PC-9 (cell line): Measurements from ENCODE around the gene CIDEA. TPM values are rescaled to one million over a fixed set of nuclear protein-coding genes. Genes with fewer than 3 reads are reported as not detected.
A peak's percentile ranks its signal among the peaks of the same experiment; 100 is the strongest.

Experiments used
- BruUV-seq: library from RNA; stranded (reverse); fragments of 400-500 nt; replicated peaks from 2 replicates; lab custom pipeline; 2021; lab: Mats Ljungman, UMichigan
- CTCF ChIA-PET: fragments of 300-600 bp; sonication (Branson Sonifier 250); formaldehyde crosslinking; loops from one replicate; lab custom pipeline; 2022; ENCODE audit warnings: antibody characterized with exemption; lab: Charles Lee
- POLR2A ChIA-PET: fragments of 300-600 bp; sonication (Branson Sonifier 250); formaldehyde crosslinking; loops from one replicate; lab custom pipeline; 2022; ENCODE audit warnings: antibody characterized with exemption; ENCODE audit not compliant: unreplicated experiment; lab: Charles Lee
- DNase-seq, 2 experiments: peaks; one replicate each; pipeline versions ENCODE4 v3.0.0 to v3.0.0-alpha.2; 2015 to 2022; ENCODE audit warnings: mixed read lengths in 1 of 2
- H2AFZ ChIP-seq: fragments of 200-600 bp; sonication (generic); 2 replicates; pipeline ENCODE4 v1.8.1; 2017; ENCODE audit warnings: antibody characterized with exemption
- H3F3A ChIP-seq: fragments of 200-600 bp; sonication (generic); 2 replicates; pipeline ENCODE4 v1.8.1; 2017; ENCODE audit warnings: antibody characterized with exemption, mild to moderate bottlenecking, low read depth; ENCODE audit not compliant: insufficient read depth
- H3K27ac ChIP-seq: fragments of 200-600 bp; sonication (generic); 2 replicates; pipeline ENCODE4 v1.6.1; 2016; ENCODE audit warnings: mixed run types
- H3K27me3 ChIP-seq: fragments of 200-600 bp; sonication (generic); 2 replicates; pipeline ENCODE4 v1.6.1; 2016; ENCODE audit warnings: low read depth, mixed run types; ENCODE audit not compliant: insufficient read depth
- H3K36me3 ChIP-seq: fragments of 200-600 bp; sonication (generic); 2 replicates; pipeline ENCODE4 v1.6.1; 2016; ENCODE audit warnings: low read depth, mixed run types
- H3K4me1 ChIP-seq: fragments of 200-600 bp; sonication (generic); replicated peaks from 2 replicates; pipeline ENCODE4 v1.6.1; 2016; ENCODE audit warnings: mixed run types; ENCODE audit not compliant: insufficient read depth
- H3K4me2 ChIP-seq: fragments of 200-600 bp; sonication (generic); 2 replicates; pipeline ENCODE4 v1.6.1; 2017; ENCODE audit warnings: mixed run types
- H3K4me3 ChIP-seq: fragments of 200-600 bp; sonication (generic); 2 replicates; pipeline ENCODE4 v1.6.1; 2016; ENCODE audit warnings: mixed run types
- H3K79me2 ChIP-seq: fragments of 200-600 bp; sonication (generic); 2 replicates; pipeline ENCODE4 v1.6.1; 2017; ENCODE audit warnings: low read depth, mixed run types
- H3K9me2 ChIP-seq: fragments of 200-600 bp; sonication (generic); 2 replicates; pipeline ENCODE4 v1.8.1; 2017; ENCODE audit warnings: mild to moderate bottlenecking; ENCODE audit not compliant: insufficient read depth
- H3K9me3 ChIP-seq: fragments of 200-600 bp; sonication (generic); 2 replicates; pipeline ENCODE4 v1.8.1; 2016; ENCODE audit warnings: low read depth; ENCODE audit not compliant: insufficient read depth
- H4K20me1 ChIP-seq: fragments of 200-600 bp; sonication (generic); 2 replicates; pipeline ENCODE4 v1.8.1; 2017; ENCODE audit not compliant: insufficient read depth
- EZH2 ChIP-seq: fragments of 200-600 bp; sonication (generic); IDR thresholded peaks from 2 replicates; pipeline ENCODE4 v1.8.0; 2017; ENCODE audit warnings: antibody characterized with exemption, low read depth
- intact Hi-C: fragments of 100-400 bp; cut with micrococcal nuclease; formaldehyde crosslinking; loops from one replicate; pipeline ENCODE4 v1.10.0; 2022; ENCODE audit not compliant: unreplicated experiment
- total RNA-seq: library from RNA; stranded (reverse); gene quantifications from 2 replicates; pipeline ENCODE4 v1.2.3, GENCODE V29; 2021
- TF ChIP-seq, protein P1 (sequence below): fragments of 200-600 bp; sonication (generic); conservative IDR thresholded peaks from 2 replicates; pipeline ENCODE4 v1.6.1; 2017; ENCODE audit warnings: mixed run types, antibody characterized with exemption, mild to moderate bottlenecking, moderate library complexity

CIDEA gene
- total RNA-seq, 1 experiment from 2014 or later, result not detected

DNA sequence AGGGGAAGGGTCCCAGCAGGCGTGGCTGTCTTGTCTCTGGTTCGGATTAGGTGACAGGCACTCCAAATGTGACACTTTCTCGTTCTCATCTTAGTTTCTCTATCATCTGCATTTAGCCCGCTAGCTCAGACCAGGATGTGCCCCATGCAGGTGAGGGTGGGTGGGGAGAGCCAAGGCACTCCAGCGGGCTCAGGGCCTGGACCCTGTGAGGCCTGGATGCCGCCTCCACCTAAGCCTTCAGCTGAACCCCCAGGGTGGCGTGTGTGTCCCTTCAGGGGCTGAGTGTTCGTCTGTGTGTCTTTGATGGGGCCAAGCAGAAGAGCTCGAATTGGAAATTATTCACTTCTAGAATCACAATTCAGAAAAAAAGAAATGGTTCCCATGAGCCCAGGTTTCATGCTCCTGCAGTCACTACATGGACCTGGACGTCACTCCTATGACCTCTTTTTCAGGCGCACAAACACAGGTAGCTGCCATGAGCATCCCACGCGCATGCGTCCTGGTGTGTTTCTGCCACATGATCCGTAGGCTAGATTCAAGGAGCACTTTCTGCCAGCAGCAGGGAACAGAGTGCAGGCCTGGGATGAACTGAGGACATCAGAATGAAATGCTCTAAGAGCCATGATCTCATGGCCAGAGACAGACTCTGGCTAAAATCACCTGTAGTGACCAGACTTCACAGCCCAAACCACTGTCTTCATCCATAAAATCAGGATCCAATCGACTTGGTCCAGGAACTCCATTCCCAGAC lies 25.8 kb downstream of the CIDEA start:
- peaks cover 7% of the 10 kb centered on the region; the same call in 1 of the 2 replicates for H3F3A ChIP-seq
- H2AFZ ChIP-seq, result no peak overlapping the region
- no peaks in the 10 kb centered on the region for H3K36me3 ChIP-seq
- no peaks in the 10 kb centered on the region for H3K9me2 ChIP-seq
- H3K27me3 ChIP-seq, result no peaks in the 10 kb centered on the region
- no peak overlapping the region for H3K4me2 ChIP-seq
- 0 out of 2 replicates have a peak, but pooled peaks cover 6% of the 10 kb centered on the region for H3K4me1 ChIP-seq
- H3K27ac ChIP-seq, result no peak overlapping the region
- no peaks in the 10 kb centered on the region for H4K20me1 ChIP-seq
- ChIA-PET CTCF (interaction anchor here (1.1 kb wide), 1 partner anchor 18 kb away, joined by 3 read pairs; no protein-coding TSS in a partner anchor), POLR2A (no interaction called here)
- BruUV-seq, result no TSS peak
- H3K9me3 ChIP-seq, result no peaks in the 10 kb centered on the region
- TF ChIP-seq, protein P1, sequence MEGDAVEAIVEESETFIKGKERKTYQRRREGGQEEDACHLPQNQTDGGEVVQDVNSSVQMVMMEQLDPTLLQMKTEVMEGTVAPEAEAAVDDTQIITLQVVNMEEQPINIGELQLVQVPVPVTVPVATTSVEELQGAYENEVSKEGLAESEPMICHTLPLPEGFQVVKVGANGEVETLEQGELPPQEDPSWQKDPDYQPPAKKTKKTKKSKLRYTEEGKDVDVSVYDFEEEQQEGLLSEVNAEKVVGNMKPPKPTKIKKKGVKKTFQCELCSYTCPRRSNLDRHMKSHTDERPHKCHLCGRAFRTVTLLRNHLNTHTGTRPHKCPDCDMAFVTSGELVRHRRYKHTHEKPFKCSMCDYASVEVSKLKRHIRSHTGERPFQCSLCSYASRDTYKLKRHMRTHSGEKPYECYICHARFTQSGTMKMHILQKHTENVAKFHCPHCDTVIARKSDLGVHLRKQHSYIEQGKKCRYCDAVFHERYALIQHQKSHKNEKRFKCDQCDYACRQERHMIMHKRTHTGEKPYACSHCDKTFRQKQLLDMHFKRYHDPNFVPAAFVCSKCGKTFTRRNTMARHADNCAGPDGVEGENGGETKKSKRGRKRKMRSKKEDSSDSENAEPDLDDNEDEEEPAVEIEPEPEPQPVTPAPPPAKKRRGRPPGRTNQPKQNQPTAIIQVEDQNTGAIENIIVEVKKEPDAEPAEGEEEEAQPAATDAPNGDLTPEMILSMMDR, result no peak
- no peak for TF ChIP-seq EZH2
- H3K79me2 ChIP-seq, result no peaks in the 10 kb centered on the region
- intact Hi-C loops, result no loop called here
- no peak overlapping the region for H3K4me3 ChIP-seq
- no peak for DNase-seq

DNA sequence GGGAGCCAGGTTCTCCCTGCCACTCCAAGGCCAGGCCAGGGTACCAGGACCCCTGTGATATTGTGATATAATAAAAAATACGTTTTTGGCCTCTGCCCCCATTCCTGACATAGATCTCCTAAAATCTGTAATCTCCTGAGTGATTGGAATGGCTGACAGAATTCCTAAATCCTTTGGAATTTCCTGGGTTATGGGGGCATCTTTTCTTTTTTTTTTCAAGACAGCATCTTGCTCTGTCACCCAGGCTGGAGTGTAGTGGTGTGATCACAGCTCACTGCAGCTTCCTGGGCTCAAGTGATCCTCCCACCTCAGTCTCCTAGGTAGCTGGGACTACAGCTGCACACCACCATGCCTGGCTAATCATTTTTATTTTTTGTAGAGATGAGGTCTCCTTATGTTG lies 27.7 kb downstream of the CIDEA start:
- H3K27ac ChIP-seq, result no peak overlapping the region
- intact Hi-C loops, result no loop called here
- H3K9me2 ChIP-seq, result no peaks in the 10 kb centered on the region
- no peak overlapping the region for H2AFZ ChIP-seq
- ChIA-PET POLR2A (no interaction called here), CTCF (interaction anchor here (0.6 to 3.0 kb wide), 4 partner anchors 10 to 120 kb away, joined by 3 to 15 read pairs (median 4); no protein-coding TSS in a partner anchor)
- no peaks in the 10 kb centered on the region for H3K27me3 ChIP-seq
- no peaks in the 10 kb centered on the region for H3K79me2 ChIP-seq
- peaks cover 7% of the 10 kb centered on the region; the same call in 1 of the 2 replicates for H3F3A ChIP-seq
- no peaks in the 10 kb centered on the region for H4K20me1 ChIP-seq
- no peak for DNase-seq
- no TSS peak for BruUV-seq
- no peak for TF ChIP-seq EZH2
- TF ChIP-seq, protein P1, result no peak
- 0 out of 2 replicates have a peak, but pooled peaks cover 6% of the 10 kb centered on the region for H3K4me1 ChIP-seq
- no peaks in the 10 kb centered on the region for H3K36me3 ChIP-seq
- H3K4me2 ChIP-seq, result no peak overlapping the region
- no peaks in the 10 kb centered on the region for H3K9me3 ChIP-seq
- H3K4me3 ChIP-seq, result no peak overlapping the region

GRCh38 chr18:12282442-12283039 lies 28.4 kb downstream of the CIDEA start:
- TF ChIP-seq, protein P1, result no peak
- TF ChIP-seq EZH2, result no peak
- intact Hi-C loops, result no loop called here
- CTCF ChIA-PET, result interaction anchor here (0.6 to 3.0 kb wide), 2 partner anchors 11 to 54 kb away, joined by 3 to 15 read pairs; no protein-coding TSS in a partner anchor
- POLR2A ChIA-PET, result no interaction called here
- Histone ChIP-seq H3K9me2 (no peaks in the 10 kb centered on the region), H4K20me1 (no peaks in the 10 kb centered on the region), H3K36me3 (no peaks in the 10 kb centered on the region), H3K4me1 (peaks cover 6% of the 10 kb centered on the region; the same call in 1 of the 2 replicates), H3K27me3 (no peaks in the 10 kb centered on the region), H2AFZ (no peak overlapping the region), H3K4me2 (peak overlapping the region; percentile 4; the same call in 1 of the 2 replicates), H3K79me2 (no peaks in the 10 kb centered on the region), H3K4me3 (no peak overlapping the region), H3F3A (peaks cover 7% of the 10 kb centered on the region; the same call in 1 of the 2 replicates), H3K9me3 (no peaks in the 10 kb centered on the region), H3K27ac (no peak overlapping the region)
- DNase-seq, result peak in 1 of 2 experiments; percentile 28
- BruUV-seq, result no TSS peak
